GM21423 (cell line): ENCODE data around the gene DHX35.

Experiments used
- ATAC-seq: cut with Tn5 transposase; IDR thresholded peaks from one replicate; pipeline ENCODE4 v1.9.1; 2021; ENCODE audit warnings: mild to moderate bottlenecking, moderate library complexity; ENCODE audit not compliant: unreplicated experiment

The DHX35 gene, protein sequence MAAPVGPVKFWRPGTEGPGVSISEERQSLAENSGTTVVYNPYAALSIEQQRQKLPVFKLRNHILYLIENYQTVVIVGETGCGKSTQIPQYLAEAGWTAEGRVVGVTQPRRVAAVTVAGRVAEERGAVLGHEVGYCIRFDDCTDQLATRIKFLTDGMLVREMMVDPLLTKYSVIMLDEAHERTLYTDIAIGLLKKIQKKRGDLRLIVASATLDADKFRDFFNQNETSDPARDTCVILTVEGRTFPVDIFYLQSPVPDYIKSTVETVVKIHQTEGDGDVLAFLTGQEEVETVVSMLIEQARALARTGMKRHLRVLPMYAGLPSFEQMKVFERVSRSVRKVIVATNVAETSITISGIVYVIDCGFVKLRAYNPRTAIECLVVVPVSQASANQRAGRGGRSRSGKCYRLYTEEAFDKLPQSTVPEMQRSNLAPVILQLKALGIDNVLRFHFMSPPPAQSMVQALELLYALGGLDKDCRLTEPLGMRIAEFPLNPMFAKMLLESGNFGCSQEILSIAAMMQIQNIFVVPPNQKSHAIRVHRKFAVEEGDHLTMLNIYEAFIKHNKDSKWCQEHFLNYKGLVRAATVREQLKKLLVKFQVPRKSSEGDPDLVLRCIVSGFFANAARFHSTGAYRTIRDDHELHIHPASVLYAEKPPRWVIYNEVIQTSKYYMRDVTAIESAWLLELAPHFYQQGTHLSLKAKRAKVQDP

GRCh38 chr20:38962044-38962927, at the start of gene DHX35:
DHX35 (plus strand) TSS chr20:38962344; CDS start chr20:38962368, 24 bp downstream.
- peak; percentile 97 for ATAC-seq

DNA sequence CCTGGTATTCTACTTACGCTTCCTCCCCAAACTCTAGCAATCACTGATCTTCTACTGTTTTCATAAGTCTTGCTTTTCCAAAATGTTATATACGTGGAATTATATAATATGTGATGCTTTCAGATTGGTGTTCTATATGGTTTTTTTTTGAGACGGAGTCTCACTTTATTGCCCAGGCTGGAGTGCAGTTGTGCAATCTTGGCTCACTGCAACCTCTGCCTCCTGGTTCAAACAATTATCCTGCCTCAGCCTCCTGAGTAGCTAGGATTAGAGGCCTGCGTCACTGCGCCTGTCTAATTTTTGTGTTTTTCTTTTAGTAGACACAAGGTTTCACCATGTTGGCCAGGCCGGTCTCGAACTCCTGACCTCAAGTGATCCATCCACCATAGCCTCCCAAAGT, 46.8 kb upstream of the DHX35 start:
- no peak for ATAC-seq

- no peak for ATAC-seq
Measured at GRCh38 chr20:38917657-38918056, 44.5 kb upstream of the DHX35 start.

- ATAC-seq = no peak
Measured at GRCh38 chr20:38918172-38918571, 44.0 kb upstream of the DHX35 start.

DNA sequence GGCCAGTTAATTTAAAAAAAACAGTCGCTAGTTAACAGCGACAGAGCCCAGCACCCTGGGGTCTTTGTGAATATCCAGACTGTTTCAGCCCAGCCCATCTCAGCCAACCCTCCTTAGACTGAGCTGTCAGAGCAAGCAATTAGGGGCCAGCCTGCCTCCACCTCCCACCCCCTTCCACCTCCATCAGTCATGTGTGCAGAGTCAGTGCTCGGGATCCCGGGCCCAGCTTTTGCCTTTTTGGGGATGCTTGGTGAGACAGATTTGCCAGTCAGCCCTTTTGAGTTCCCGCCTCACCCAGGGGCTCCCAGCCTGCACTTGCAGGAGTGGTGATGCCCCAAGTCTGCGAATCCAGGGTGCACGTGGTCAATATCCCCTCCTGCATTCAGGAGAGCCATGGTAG, 42.5 kb upstream of the DHX35 start:
- ATAC-seq = no peak

DNA sequence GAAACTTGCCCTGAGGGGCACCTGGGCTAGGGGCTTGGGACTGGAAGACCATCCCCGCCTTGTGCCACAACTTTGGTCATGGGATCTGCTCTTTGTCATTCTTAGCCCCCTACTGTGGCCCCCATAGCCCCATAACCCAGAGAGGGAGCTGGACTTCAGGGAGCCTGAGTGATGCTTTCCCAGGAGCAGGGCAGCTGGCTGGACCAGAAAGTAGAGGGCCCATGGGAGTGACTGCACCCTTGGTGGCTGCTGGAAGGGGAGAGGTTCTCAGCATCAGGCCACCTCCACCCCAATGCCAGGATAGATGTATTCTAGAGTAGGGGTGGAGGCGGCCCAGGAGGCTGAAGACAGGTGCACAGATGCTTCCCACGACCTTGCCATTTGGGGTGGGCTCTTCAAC, 41.7 kb upstream of the DHX35 start:
- ATAC-seq = no peak

- no peak for ATAC-seq
Measured at GRCh38 chr20:38920851-38921250, 41.3 kb upstream of the DHX35 start.

DNA sequence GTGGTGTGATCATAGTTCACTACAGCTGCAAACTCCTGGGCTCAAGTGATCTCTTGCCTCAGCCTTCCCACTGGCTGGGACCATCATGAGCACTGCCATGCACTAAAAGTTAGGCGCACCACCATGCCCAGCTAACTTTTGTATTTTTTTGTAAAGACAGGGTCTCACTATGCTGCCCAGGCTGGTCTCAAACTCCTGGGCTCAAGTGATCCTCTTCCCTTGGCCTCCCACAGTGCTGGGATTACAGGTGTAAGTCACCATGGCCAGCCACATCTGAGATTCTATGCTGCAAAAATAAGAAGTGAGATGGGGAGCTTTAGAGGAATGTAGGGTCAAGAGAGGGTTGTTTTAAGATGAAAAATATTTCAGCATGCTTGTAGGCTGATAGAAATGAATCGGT, 37.4 kb upstream of the DHX35 start:
- no peak for ATAC-seq

DNA sequence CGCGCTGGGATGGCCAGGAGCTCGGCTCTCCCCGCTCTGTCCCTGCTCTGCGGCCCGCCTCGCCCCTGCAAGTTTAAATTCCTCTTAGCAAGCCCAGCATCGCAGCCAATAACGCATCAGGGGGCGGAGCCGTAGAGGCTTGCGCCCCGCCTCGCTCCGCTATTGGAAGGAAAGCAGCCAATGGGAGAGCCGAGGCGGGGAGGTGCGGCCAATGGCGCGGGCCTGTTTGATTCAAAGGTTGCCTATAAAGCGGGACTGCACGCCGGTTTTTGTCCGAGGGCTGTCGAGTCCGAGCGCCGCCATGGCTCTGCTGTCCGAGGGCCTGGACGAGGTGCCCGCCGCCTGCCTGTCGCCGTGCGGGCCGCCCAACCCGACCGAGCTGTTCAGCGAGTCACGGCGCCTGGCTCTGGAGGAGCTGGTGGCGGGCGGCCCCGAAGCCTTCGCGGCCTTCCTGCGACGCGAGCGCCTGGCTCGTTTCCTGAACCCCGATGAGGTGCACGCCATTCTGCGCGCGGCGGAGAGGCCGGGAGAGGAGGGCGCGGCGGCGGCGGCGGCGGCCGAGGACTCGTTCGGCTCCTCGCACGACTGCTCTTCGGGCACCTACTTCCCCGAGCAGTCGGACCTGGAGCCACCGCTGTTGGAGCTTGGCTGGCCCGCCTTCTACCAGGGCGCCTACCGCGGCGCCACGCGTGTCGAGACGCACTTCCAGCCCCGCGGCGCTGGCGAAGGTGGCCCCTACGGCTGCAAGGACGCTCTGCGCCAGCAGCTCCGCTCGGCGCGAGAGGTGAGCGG, 35.8 kb upstream of the DHX35 start, which contains the start of gene FAM83D:
FAM83D (plus strand) TSS at position 276 of the 792 bp plus-strand sequence; CDS start at position 302, 26 bp downstream.
- peak; percentile 90 for ATAC-seq

DNA sequence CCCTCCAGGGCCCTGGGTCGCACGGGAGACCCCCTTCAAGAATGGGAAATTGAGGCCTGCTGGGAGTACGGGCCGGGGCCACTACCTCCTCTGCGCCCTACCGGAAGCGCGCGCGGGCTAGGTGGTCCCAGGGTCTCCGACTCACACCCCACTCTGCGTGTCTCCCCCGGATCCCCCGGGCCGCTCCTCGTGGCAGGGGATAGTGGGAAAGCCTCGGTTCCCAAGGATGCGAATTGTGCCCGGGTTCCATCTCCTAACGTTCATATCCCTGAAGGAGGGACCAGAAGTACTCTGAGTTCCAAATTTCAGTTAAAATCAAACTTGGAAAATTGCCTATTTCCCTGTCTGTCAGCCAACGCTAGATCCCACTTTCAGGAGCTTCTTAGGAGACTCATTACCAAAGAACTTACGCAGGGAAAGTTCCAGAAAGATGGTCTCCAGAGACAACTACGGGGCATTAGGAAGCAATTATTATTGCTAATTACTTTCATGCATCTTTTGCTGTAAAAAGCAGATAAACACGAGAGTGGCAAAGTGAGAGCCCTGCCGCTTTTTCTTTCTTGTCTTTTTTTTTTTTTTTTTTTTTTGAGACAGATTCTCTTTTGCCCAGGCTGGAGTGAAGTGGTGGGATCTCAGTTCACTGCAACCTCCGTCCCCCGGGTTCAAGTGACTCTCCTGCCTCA, 35.1 kb upstream of the DHX35 start:
- ATAC-seq = peak; percentile 2

DNA sequence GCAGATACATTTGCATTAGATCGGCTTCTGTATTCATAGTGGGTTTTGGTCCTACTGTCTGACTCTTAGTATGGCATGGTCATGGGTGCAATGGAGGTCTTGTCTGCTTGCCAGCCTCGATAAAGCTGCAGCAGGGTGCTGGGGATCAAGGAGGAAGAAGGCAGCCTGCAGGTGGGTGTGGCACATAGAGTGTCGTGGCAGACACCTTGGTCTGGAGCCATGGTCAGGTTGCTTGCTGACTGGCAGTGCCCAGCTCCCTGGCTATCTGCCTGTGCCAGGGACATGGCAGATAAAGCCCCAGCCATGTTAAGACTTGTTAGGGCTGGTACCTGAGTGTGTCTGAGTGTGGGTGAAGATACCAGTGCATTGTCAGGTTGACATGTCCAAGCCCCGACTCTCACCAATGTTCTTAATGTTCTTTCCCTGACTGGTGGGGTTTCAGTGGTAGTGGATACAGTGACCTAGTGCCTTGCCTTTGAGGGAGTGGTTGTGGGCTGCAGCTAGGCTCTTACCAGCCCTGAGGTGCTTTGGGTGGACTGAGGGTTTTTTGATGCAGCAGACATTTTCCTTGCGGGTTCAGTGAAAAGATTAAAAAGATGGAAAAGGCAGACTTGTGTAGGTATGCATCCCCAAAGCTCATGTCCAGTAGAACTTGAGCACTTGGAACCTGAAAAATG, 34.1 kb upstream of the DHX35 start:
- ATAC-seq = no peak

- ATAC-seq = no peak
Measured at GRCh38 chr20:38930242-38930569, 31.9 kb upstream of the DHX35 start.

GRCh38 chr20:38931984-38932383, 30.2 kb upstream of the DHX35 start:
- ATAC-seq = no peak

DNA sequence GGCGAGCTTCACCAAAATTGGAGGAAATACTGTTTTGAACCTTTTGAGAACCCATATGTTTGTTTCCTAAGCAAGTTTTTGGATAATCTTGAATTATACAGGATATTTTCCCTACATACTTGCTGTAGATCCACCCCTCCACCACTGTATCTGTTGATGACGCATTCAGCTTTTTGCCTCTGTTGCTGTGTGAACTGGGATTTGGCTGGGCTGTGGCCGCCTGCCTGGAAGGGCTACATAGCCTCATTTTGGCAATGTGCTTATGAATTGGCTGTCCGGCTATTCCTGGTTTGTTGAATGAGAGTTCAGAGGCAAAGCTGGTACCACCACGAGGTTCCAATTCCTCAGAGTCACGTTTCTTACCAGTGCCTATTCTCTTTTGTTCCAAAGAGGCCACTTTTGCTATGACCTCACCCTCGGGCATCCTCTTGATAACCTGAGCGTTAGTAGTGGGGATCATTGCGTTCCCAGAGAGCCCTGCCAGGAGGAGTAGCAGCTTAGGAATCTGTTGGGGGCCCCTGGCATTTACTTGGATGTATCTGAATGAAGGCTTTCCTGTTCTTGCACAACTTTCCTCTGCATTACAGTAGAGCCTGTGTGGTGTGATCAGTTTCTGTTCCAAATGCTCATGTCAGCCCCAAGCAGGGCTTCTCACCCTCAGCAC, 29.6 kb upstream of the DHX35 start:
- no peak for ATAC-seq

DNA sequence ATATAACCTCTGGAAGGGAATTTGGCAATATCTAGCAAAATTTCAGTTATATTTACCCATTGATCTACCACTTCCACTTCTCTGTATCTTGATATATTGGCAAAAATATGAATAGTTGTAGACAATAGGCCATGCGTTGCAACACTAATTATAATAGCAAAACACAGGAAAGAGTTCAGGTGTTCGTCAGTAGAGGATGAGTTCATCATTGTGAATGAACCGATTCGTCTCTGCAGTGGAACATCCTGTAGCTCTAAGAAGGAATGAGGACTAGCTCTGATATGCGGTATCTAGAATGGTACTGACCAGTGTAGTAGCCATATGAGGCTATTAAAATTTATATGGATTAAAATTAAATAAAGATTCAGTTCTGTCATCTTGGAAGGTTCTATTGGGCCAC, 27.6 kb upstream of the DHX35 start:
- ATAC-seq = no peak

DNA sequence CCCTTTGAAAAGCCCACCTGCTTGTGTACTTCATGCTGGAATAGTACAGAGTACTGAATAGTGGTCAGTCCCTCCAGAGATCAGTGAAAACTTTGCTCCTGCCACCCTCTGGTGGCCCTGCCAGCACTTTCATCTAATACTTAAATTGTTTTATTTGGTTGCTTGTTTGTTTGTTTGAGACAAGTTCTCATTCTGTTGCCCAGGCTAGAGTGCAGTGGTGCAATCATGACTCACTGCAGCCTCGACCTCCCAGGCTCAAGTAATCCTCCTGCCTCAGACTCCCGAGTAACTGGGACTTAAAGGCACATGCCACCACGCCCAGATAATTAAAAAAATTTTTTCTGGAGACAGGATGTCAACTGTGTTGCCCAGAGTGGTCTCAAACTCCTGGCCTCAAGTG, 26.9 kb upstream of the DHX35 start:
- ATAC-seq = no peak

DNA sequence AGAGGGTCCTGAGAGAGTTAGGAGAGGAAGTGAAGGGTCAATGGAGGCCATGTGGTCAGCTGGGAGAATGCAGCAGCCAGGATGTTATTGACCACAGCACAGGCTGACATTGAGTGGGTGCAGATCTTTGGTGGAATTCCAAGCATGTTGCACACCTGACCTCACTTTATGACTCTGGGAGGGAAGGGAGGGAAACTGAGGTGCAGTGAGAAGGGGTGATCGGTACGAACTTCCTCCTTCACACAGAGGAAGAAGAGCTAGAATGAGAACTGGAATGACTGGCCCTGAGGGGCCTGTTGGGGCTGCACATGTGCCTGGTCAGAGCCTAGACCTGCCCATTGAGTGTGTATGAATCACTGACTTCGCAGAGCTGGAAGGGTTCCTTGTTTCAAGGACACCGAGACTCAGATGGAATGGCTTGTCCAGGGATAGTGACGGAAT, 26.2 kb upstream of the DHX35 start:
- no peak for ATAC-seq

- no peak for ATAC-seq
Measured at GRCh38 chr20:38937000-38937399, 25.1 kb upstream of the DHX35 start.

DNA sequence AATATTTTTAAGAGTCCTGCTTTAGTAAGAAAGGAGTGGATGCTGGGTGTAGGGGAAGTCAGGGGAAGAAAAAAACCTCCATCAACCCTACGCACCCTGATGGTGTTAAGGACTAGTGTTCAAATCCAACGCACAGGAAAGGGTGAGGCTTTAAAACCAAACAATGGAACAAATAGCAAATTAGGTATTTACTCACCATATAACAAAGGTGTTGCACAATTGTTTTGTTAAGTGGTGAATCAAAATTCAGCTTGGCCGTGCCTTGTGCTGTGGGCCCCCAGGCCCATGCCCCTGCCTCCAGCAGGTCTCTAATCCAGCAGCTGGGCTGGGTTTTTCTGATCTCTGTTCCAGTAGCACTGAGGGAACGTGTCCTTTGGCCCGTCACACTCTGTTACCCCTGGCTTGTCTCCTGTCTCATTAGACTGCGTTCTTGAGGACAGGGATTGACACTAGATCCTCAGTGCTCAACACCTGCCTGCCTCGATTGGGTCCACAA, 24.1 kb upstream of the DHX35 start:
- ATAC-seq = no peak
